SIG-M5 (cell line): ENCODE results near the gene EIF4G3.

Experiments used
- DNase-seq: peaks from one replicate; lab custom pipeline; 2025; lab: John Stamatoyannopoulos, UW

The EIF4G3 gene

GRCh38 chr1:20993716-20994575 is 182.8 kb downstream of the EIF4G3 start:
- no peak for DNase-seq

DNA sequence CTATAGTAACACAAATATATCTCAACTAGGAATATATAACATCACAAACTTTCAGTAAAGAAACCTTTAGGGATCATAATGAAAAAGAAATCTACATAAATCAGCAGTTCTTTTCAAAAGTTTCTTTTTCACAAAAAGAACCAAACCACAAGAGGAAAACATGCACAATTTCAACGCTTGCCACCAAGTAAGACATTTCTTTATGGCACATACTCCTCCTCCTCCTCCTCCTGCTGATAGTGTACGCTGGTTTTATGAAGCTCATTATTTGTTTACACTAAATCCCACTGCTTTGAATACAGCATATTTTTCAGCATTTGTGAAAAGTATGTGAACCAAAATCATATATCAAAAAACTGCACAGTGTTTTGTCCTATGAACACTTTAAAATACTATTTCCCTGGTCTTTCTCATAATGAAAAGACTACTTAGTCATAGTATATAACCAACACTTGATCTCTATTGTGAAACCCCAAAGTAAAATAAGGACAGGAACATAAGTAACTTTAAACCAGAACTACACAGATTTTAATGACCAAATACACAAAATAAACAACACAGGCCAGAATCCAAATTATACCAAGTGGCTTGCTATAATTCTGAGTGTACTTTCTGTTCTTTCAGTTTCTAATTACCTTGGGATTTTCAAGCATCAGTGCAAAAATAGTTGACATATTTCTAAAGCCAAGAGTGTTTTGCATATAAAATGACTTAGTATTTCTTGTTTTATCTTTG is 184.2 kb downstream of the EIF4G3 start:
- DNase-seq = no peak

DNA sequence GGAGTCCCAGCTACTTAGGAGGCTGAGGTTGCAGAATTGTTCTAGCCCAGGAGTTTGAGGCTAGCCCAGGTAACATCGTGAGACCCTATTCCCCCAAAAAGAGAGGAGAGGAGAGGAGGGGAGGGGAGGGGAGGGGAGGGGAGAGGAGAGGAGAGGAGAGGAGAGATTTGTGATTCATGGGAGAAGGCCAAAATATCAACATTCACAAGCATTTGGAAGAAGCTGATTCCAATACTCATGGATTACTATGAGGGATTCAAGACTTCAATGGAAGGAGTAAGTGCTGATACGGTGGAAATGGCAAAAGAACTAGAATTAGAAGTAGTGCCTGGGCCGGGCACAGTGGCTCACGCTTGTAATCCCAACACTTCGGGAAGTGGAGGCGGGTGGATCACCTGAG is 187.8 kb downstream of the EIF4G3 start:
- DNase-seq = no peak

DNA sequence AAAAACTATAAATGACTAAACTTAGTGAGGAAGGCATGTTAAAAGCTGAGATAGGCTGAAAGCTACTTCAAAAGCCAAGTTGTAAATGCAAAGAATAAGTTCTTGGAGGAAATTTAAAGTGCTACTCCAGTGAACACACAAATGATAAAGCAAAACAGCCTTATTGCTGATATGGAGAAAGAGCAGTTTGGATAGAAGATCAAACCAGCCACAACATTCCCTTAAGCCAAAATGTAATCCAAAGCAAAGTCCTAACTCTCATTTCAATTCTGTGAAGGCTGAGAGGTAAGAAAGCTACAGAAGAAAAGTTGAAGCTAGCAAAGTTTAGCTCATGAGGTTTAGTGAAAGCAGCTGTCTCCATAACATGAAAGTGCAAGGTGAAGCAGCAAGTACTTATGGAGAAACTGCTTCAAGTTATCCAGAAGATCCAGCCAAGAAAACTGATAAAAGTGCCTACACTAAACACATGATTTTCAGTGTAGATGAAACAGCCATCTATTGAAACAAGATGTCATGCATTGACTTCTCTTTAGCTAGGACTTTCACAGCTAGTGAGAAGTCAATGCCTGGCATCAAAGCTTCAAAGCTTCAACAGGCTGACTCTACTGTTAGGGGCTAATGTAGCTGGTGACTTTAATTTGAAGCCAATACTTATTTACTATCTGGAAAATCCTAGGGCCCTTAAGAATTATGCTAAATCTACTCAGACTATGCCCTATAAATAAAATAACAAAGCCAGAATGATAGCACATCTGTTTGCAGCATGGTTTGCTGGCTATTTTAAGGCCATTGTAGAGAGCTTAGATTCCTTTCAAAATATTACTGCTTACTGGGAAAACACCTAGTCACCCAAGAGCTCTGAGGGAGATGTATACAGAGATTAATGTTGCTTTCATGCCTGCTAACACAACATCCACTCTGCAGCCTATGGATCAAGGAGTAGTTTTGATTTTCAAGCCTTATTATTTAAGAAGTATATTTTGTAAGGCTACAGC is 188.6 kb downstream of the EIF4G3 start:
- DNase-seq = no peak

DNA sequence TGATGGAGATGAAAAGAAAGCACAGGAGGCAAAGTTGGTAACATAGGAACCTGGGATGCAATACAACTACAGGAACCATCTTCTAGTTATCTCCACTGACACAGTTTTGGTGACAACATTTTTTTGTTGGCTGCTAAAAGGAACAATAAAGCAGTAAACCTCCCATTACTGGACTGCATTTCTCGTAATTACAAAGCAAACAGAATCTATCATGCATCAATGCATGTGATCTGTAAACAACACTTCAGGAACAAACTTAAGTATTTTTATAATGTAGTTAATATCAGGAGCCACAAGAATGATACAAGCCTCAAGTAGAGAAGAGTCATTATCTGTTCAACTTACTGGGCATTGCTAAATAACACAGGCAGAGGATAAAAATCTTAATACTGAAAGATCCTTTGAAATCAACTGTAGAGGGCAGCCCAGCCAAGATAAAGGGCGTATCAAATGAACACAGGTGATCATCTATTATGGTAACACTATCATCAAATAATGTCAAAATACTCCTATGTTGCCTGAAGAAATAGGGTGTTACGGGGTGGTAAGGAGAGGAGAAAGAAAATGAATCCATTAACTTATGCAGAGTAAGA is 193.3 kb downstream of the EIF4G3 start:
- DNase-seq = no peak

DNA sequence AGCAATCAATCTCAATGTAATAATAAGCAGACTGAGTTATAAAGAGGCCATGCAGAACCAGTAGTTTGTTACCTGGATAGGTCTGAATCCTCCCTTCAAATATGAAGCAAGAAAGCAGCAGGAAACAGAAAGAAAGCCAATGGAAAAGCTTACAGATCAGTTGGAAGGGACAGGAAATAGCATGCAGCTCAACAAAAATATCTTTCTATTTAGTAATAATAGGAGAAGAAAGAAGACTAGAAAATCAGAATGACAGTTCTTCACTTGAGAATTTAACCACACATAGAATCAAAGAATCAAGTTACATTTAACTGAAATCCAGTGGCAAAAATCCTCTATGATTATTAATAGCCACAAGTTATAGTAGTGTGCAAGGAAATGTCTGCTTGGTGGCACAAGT is 194.4 kb downstream of the EIF4G3 start:
- DNase-seq = no peak

- no peak for DNase-seq
Observed at GRCh38 chr1:20981915-20982314, 194.8 kb downstream of the EIF4G3 start.

DNA sequence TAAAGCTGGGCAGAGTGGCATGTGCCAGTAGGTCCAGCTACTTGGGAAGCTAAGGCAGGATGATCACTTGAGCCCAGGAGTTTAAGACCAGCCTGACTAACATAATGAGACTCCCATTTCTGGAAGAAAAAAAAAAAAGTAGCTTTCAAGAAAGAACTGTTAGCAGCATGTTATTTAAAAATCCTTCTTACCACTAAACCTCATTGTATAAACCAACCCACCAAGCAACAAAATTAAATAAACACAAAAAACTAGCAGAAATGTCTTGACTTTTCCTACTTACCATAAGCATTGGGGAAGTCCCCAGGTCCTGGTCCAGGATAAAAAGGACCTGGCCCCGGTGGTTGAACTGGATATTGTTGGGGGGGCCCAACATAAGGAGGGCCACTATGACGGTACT is 196.6 kb downstream of the EIF4G3 start:
- DNase-seq = no peak

- DNase-seq = no peak
Observed at GRCh38 chr1:20978413-20978812, 198.3 kb downstream of the EIF4G3 start.

GRCh38 chr1:20975668-20976067 is 201.0 kb downstream of the EIF4G3 start:
- no peak for DNase-seq

DNA sequence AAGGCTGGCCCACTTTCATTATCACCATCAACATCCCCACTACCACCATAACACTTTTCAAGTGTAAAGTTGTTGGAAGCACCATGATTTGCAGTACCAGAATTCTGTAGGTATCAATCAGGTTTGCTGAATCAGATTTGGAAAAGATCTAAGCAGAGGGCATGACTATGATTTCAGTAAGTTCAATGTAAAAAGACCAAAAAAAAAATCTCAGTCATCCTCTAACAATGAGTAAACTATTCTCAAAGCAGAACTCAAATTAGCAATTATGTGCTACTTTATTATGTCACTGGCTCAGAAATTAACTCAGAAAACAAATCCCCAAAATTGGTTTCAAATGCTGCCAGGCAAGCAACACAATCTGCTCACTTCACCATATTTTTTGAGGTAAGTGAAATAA is 201.7 kb downstream of the EIF4G3 start:
- DNase-seq = no peak

- DNase-seq = no peak
Observed at GRCh38 chr1:20974069-20974468, 202.6 kb downstream of the EIF4G3 start.

DNA sequence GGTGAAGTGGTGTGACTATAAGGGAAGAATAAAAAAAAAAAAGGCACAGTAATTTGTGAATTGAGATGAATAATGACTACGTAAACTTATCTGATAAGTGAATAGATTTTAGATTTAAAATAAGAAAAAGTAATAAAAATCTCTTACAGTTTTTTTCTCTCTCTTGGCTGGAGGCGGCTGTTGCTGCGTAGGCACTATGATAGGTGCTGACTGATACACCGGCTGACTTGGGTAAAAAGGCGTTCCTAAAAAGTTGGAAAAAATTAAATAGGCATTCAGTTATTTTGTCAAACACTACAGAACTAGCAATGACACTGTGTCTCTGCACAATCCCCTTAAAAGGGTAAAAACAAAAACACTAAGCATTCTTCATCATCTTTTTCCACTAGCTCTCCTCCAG is 203.8 kb downstream of the EIF4G3 start:
- DNase-seq = no peak

GRCh38 chr1:20964540-20965484 is 211.9 kb downstream of the EIF4G3 start:
- no peak for DNase-seq

DNA sequence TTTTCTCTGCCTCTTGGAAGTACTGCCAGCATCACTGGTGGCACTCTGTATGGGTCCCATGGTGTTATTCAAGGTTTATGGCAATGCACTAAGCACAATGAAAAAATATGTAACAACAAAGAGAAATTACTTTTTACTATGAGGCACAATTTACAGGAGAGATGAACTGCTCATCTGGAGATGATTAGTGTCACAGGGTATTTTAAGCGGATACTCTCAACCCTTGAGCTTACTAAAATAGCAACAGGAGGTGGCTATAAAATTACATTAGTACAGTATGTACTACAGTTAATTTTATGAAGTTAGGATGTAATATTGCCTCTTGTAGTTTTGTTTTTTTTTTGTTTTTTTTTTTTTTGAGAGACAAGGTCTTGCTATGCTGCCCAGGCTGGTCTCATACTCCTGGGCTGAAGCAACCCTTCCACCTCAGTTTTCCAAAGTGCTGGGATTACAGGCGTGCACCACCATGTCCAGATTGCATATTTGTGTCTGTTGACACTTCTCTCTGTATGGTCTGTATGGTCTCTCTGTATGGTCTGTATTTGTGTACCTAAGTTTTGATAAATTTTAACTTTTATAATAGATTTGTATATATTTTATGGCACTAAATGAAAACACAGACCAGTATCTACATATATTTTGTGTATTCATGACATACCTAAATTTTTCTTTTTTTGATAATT is 214.0 kb downstream of the EIF4G3 start:
- no peak for DNase-seq

DNA sequence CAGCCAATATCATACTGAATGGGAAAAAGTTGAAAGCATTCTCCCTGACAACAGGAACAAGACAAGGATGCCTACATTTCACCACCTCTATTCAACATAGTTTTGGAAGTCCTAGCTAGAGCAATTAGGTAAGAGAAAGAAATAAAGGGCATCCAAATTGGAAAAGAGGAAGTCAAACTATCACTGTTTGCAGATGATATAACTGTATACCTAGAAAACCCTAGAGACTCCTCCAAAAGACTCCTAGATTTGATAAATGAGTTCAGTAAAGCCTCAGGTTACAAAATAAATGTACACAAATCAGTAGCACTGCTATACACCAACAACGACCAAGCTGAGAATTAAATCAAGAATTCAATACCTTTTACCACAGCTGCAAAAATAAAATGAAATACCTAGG is 218.3 kb downstream of the EIF4G3 start:
- no peak for DNase-seq

DNA sequence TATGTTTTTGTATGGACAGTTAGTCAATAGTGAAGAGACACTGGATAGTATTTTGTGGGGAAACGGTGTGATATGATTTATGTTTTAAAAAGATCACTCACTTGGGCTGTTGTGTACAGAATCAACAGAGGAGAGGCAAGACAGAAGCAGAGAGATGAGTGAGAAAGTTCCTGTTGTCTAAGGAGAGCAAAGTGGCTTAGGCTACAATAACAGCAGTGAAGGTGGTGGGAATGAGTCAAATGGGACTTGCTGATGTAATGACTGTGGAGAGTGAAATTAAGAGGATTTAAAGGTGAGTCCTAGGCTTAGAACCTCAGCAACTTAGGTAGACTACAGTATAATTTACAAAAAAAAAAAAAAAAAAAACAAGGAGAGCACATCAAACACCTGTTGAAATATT is 220.4 kb downstream of the EIF4G3 start:
- no peak for DNase-seq

GRCh38 chr1:20950679-20951078 is 226.0 kb downstream of the EIF4G3 start:
- DNase-seq = no peak

- DNase-seq = no peak
Observed at GRCh38 chr1:20949871-20950590, 226.7 kb downstream of the EIF4G3 start.
